ENCODE data around the gene LTF.

- no peak for TF ChIP-seq ZBTB33 (IDR thresholded peaks at IDR 0.05)
- TF ChIP-seq EGR1 (IDR thresholded peaks at IDR 0.05; ENCODE audit: low read depth in 2 of 2) = no peak
- TF ChIP-seq CTCF (IDR thresholded peaks at IDR 0.05; ENCODE audit: low read depth, low read length, missing input control) = no peak
- TF ChIP-seq RAD21 (IDR thresholded peaks at IDR 0.05) = no peak
- no peak for TF ChIP-seq JUND (IDR thresholded peaks at IDR 0.05)
- TF ChIP-seq TAF1 (conservative IDR thresholded peaks at IDR 0.05) = no peak
- no peak for TF ChIP-seq MAX (IDR thresholded peaks at IDR 0.05)
- no peak for TF ChIP-seq GABPA (IDR thresholded peaks at IDR 0.05 in 1 of 2, conservative IDR thresholded peaks at IDR 0.05 in 1 of 2)
- no peak for TF ChIP-seq SP1 (IDR thresholded peaks at IDR 0.05)
- TF ChIP-seq REST (IDR thresholded peaks at IDR 0.05) = no peak
- TF ChIP-seq FOXA1 (IDR thresholded peaks at IDR 0.05) = no peak
These were observed 67.6 kb downstream of the LTF start for GRCh38 chr3:46397111-46397510.
